ENCODE results near the gene SPRR2D.

The SPRR2D gene

GRCh38 chr1:152993186-152993585 is 47.7 kb downstream of the SPRR2D start:
- Histone ChIP-seq H3K9me3 (ENCODE audit: control insufficient read depth, low read length) (no peaks in the 10 kb centered on the region), H3K4me3 (ENCODE audit: insufficient read depth, low read depth, low read length, poor library complexity, severe bottlenecking) (no peak overlapping the region), H3K27ac (ENCODE audit: insufficient read depth, low read length, poor library complexity, severe bottlenecking) (no peak overlapping the region), H3K36me3 (ENCODE audit: control insufficient read depth, insufficient read depth, low read length) (no peaks in the 10 kb centered on the region), H3K4me1 (ENCODE audit: control insufficient read depth, insufficient read depth, low read length, poor library complexity, severe bottlenecking) (no peaks in the 10 kb centered on the region), H3K27me3 (replicated peaks; ENCODE audit: control insufficient read depth, insufficient read depth, low read length, poor library complexity, severe bottlenecking) (no peaks in the 10 kb centered on the region)
- DNase-seq = no peak
